Body of pancreas (tissue), 4 donors: Measurements from ENCODE around the gene ATP10A.

Experiments
- POLR2A ChIP-seq, 3 donors: fragments of 450-650 bp; IDR thresholded peaks; one replicate each; pipeline ENCODE4 v1.6.1; 2016; ENCODE audit warnings: antibody characterized with exemption in 3 of 3, mild to moderate bottlenecking in 2 of 3
- TF ChIP-seq, protein P1 (sequence below), 7 experiments: fragments of 450-650 bp in 4 of 7; fragments of 200-600 bp in 3 of 7; sonication (generic) in 3 of 7; IDR thresholded peaks; one replicate each; pipeline ENCODE4 v1.5.1; 2016 to 2019; ENCODE audit warnings: antibody characterized with exemption in 7 of 7

DNA sequence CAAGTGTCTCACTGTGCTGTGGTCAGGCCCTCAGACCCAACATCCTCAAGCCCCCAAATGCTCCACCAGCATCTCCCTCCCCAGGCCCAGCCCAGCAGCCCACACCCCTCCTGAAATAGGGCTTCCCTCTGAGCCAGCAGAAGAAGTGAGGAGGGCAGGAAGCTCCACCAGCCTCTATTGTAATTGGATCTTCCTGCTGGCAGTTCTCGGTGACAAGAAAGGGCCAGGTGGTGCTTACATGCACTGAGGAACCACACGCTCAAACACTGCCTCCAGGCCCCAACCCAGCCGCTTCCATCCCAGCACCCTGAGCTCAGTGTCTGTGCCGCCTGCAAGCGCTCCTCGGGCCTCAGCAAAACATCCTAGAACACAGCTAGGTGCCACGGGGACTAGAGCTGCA is 96.7 kb downstream of the ATP10A start:
- TF ChIP-seq POLR2A (IDR thresholded peaks at IDR 0.05), result no peak
- TF ChIP-seq, protein P1, sequence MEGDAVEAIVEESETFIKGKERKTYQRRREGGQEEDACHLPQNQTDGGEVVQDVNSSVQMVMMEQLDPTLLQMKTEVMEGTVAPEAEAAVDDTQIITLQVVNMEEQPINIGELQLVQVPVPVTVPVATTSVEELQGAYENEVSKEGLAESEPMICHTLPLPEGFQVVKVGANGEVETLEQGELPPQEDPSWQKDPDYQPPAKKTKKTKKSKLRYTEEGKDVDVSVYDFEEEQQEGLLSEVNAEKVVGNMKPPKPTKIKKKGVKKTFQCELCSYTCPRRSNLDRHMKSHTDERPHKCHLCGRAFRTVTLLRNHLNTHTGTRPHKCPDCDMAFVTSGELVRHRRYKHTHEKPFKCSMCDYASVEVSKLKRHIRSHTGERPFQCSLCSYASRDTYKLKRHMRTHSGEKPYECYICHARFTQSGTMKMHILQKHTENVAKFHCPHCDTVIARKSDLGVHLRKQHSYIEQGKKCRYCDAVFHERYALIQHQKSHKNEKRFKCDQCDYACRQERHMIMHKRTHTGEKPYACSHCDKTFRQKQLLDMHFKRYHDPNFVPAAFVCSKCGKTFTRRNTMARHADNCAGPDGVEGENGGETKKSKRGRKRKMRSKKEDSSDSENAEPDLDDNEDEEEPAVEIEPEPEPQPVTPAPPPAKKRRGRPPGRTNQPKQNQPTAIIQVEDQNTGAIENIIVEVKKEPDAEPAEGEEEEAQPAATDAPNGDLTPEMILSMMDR (IDR thresholded peaks at IDR 0.05), result no peak
